Testis (tissue), 2 donors: ENCODE data around the gene VAV2.

Experiments used
- CTCF ChIP-seq, 3 experiments: fragments of 450-650 bp in 2 of 3; fragments of 200-600 bp in 1 of 3; sonication (generic) in 1 of 3; IDR thresholded peaks; one replicate each; pipeline ENCODE4 v1.5.1; 2016 to 2019; ENCODE audit warnings: antibody characterized with exemption in 3 of 3, mild to moderate bottlenecking in 2 of 3, moderate library complexity in 1 of 3
- POLR2A ChIP-seq: fragments of 450-650 bp; IDR thresholded peaks from one replicate; pipeline ENCODE4 v1.6.1; 2017; ENCODE audit warnings: antibody characterized with exemption, mild to moderate bottlenecking, moderate library complexity

GRCh38 chr9:134036130-134036529 lies 44.0 kb upstream of the VAV2 start:
- TF ChIP-seq CTCF (IDR thresholded peaks at IDR 0.05) (no peak), POLR2A (no peak)
